HCT116 (cell line): ENCODE measurements around the gene SAPCD2. TPM values are rescaled to one million over a fixed set of nuclear protein-coding genes. Genes with fewer than 3 reads are reported as not detected.

Experiments used
- ATAC-seq: fragments of 200-7000 bp; cut with Tn5 transposase; 2 replicates; pipeline ENCODE4 v1.9.1; 2020; ENCODE audit warnings: mild to moderate bottlenecking, moderate library complexity
- BruUV-seq: library from RNA; stranded (reverse); fragments of 400-500 nt; replicated peaks from 2 replicates; lab custom pipeline; 2021; lab: Mats Ljungman, UMichigan
- CTCF ChIA-PET: fragments of 300-600 bp; sonication (Branson Sonifier 250); formaldehyde crosslinking; loops from one replicate; lab custom pipeline; 2021; ENCODE audit warnings: antibody characterized with exemption; lab: Charles Lee
- POLR2A ChIA-PET: fragments of 300-600, 350-600 bp; sonication (Branson Sonifier 250); formaldehyde crosslinking; loops from one replicate; lab custom pipeline; 2021; ENCODE audit warnings: antibody characterized with exemption; lab: Charles Lee
- RAD21 ChIA-PET, 2 experiments: fragments of 300-600 bp; sonication (Branson Sonifier 250); formaldehyde crosslinking; loops; one replicate each; lab custom pipeline; 2023; ENCODE audit warnings: low total read pairs in 2 of 2; ENCODE audit not compliant: uncharacterized antibody in 2 of 2, unreplicated experiment in 2 of 2, low non-redundant PET in 1 of 2; lab: Charles Lee
- DNase-seq: peaks from one replicate; pipeline ENCODE4 v3.0.0-alpha.2; 2010; ENCODE audit warnings: low read depth, low spot score
- H2AFZ ChIP-seq: fragments of 200-600 bp; shearing (Covaris generic), sonication (generic); 2 replicates; pipeline ENCODE4 v1.6.1; 2017; ENCODE audit warnings: low read depth, mixed run types, mixed read lengths, antibody characterized with exemption, low read length; ENCODE audit not compliant: poor library complexity, severe bottlenecking
- H3K27ac ChIP-seq: 2 replicates; pipeline ENCODE4 v1.5.1; 2012; ENCODE audit warnings: low read depth, low read length
- H3K27me3 ChIP-seq: fragments of 200-600 bp; sonication (generic); 2 replicates; pipeline ENCODE4 v1.6.1; 2016; ENCODE audit warnings: mixed run types, low read length, mixed read lengths; ENCODE audit not compliant: insufficient read depth
- H3K36me3 ChIP-seq, 2 experiments: fragments of 200-500 bp in 1 of 2; fragments of 200-600 bp in 1 of 2; sonication (Bioruptor generic) in 1 of 2; sonication (generic) in 1 of 2; 2 replicates each; pipeline versions ENCODE4 v1.5.1 to v1.6.1; 2014 to 2016; ENCODE audit warnings: low read length in 2 of 2, inconsistent platforms in 1 of 2, mixed read lengths in 1 of 2, mixed run types in 1 of 2; ENCODE audit not compliant: insufficient read depth in 2 of 2, control insufficient read depth in 1 of 2
- H3K4me1 ChIP-seq, 2 experiments: fragments of 200-600 bp in 1 of 2; sonication (generic) in 1 of 2; 2 replicates each; pipeline versions ENCODE4 v1.5.1 to v1.6.1; 2012 to 2017; ENCODE audit warnings: low read length in 2 of 2, inconsistent platforms in 1 of 2, mild to moderate bottlenecking in 1 of 2, mixed read lengths in 1 of 2, mixed run types in 1 of 2, moderate library complexity in 1 of 2; ENCODE audit not compliant: insufficient read depth in 2 of 2, control insufficient read depth in 1 of 2
- H3K4me2 ChIP-seq: fragments of 200-600 bp; sonication (generic); 2 replicates; pipeline ENCODE4 v1.6.1; 2017; ENCODE audit warnings: mixed run types, low read length, mixed read lengths
- H3K4me3 ChIP-seq, 2 experiments: fragments of 200-600 bp in 1 of 2; sonication (generic) in 1 of 2; replicated peaks in 1 of 2; 2 replicates each; pipeline ENCODE4 v1.5.1; 2011 to 2016; ENCODE audit warnings: low read length in 2 of 2, control low read depth in 1 of 2, low read depth in 1 of 2, mild to moderate bottlenecking in 1 of 2, mixed read lengths in 1 of 2, mixed run types in 1 of 2
- H3K79me2 ChIP-seq: fragments of 200-600 bp; sonication (generic); 2 replicates; pipeline ENCODE4 v1.6.1; 2017; ENCODE audit warnings: mild to moderate bottlenecking, mixed run types, low read length, moderate library complexity, mixed read lengths; ENCODE audit not compliant: insufficient read depth
- H3K9ac ChIP-seq: fragments of 200-600 bp; sonication (generic); 2 replicates; pipeline ENCODE4 v1.6.1; 2016; ENCODE audit warnings: low read length, mixed read lengths
- H3K9me2 ChIP-seq: fragments of 200-600 bp; sonication (generic), shearing (Covaris generic); 2 replicates; pipeline ENCODE4 v1.6.1; 2017; ENCODE audit warnings: mixed run types, mild to moderate bottlenecking, moderate library complexity; ENCODE audit not compliant: insufficient read depth
- H3K9me3 ChIP-seq, 2 experiments: fragments of 200-500 bp in 1 of 2; fragments of 200-600 bp in 1 of 2; sonication (Bioruptor generic) in 1 of 2; sonication (generic) in 1 of 2; 2 replicates each; pipeline ENCODE4 v1.6.1; 2014 to 2017; ENCODE audit warnings: low read length in 2 of 2, mixed read lengths in 2 of 2, inconsistent platforms in 1 of 2, low read depth in 1 of 2, mild to moderate bottlenecking in 1 of 2, mixed run types in 1 of 2, moderate library complexity in 1 of 2; ENCODE audit not compliant: control insufficient read depth in 1 of 2, insufficient read depth in 1 of 2
- H4K20me1 ChIP-seq: fragments of 200-600 bp; sonication (generic), shearing (Covaris generic); 2 replicates; pipeline ENCODE4 v1.6.1; 2017; ENCODE audit warnings: mixed run types, mild to moderate bottlenecking, moderate library complexity; ENCODE audit not compliant: insufficient read depth
- POLR2AphosphoS5 ChIP-seq: IDR thresholded peaks from 2 replicates; pipeline ENCODE4 v1.6.1; 2011; ENCODE audit warnings: mild to moderate bottlenecking, low read depth, low read length, moderate library complexity
- SIN3A ChIP-seq: IDR thresholded peaks from 2 replicates; pipeline ENCODE4 v1.6.1; 2012; ENCODE audit warnings: low read depth
- TCF7L2 ChIP-seq: IDR thresholded peaks from 2 replicates; pipeline ENCODE4 v1.7.0; 2011; ENCODE audit warnings: borderline replicate concordance, inconsistent platforms; ENCODE audit not compliant: insufficient read depth, insufficient read length; ENCODE audit errors: extremely low read depth
- intact Hi-C: fragments of 100-400 bp; cut with micrococcal nuclease; formaldehyde crosslinking; loops from 2 replicates; pipeline ENCODE4 v1.10.0; 2022
- total RNA-seq: library from RNA; stranded (reverse); gene quantifications from one replicate; pipeline ENCODE4 v1.2.1, GENCODE V29; 2021; ENCODE audit not compliant: unreplicated experiment
- TF ChIP-seq, protein P1 (sequence below), 3 experiments: fragments of 200-600 bp in 1 of 3; sonication (generic) in 1 of 3; IDR thresholded peaks in 2 of 3; conservative IDR thresholded peaks in 1 of 3; 2 replicates each; pipeline ENCODE4 v1.5.1; 2012 to 2017; ENCODE audit warnings: low read depth in 2 of 3, low read length in 2 of 3, antibody characterized with exemption in 1 of 3, borderline replicate concordance in 1 of 3, control low read depth in 1 of 3, mild to moderate bottlenecking in 1 of 3, mixed read lengths in 1 of 3, mixed run types in 1 of 3, moderate library complexity in 1 of 3; ENCODE audit not compliant: insufficient read depth in 1 of 3

The SAPCD2 gene
- total RNA-seq, 1 experiment from 2014 or later: 71.7 TPM

DNA sequence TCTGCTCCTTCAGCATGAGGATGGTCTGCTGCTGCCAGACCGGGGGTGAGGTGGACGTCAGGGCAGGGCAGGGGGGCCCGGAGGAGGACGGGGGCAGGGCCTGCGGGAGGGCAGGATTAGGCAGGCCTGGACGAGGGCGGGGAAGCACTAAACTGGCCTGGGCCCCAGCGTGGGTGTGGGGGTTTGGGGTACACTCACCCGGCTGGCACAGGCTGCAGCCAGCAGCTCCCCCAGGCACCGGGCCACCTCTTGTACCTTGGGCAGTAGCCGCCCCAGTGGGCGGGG lies 5.5 kb downstream of the SAPCD2 start:
- Histone ChIP-seq H3K9me3 (no peaks in the 10 kb centered on the region), H3K36me3 (peaks cover 2 to 8% of the 10 kb centered on the region in 2 experiments; a peak in 1 of 4 replicates), H3K4me2 (no peak overlapping the region), H3K9ac (no peak overlapping the region), H3K27ac (no peak overlapping the region), H3K4me1 (peaks cover 13 to 30% of the 10 kb centered on the region in 2 experiments)
- no peak for ATAC-seq
- RAD21 ChIA-PET: no interaction called here
- no TSS peak for BruUV-seq
- CTCF ChIA-PET: interaction anchor here (1.9 kb wide), 1 partner anchor 12 kb away, joined by 5 read pairs; no protein-coding TSS in a partner anchor
- TF ChIP-seq POLR2AphosphoS5: no peak
- TF ChIP-seq, all 23 proteins: peak for 0
- H4K20me1 ChIP-seq: no peaks in the 10 kb centered on the region; the same call in 1 of the 2 replicates
- no peak overlapping the region for H3K4me3 ChIP-seq
- DNase-seq: no peak
- no peaks in the 10 kb centered on the region for H3K9me2 ChIP-seq
- intact Hi-C loops: loop anchor here (1.0 kb wide), 1 partner anchor 15 kb away; no protein-coding TSS in a partner anchor
- H3K27me3 ChIP-seq: no peaks in the 10 kb centered on the region
- no peak overlapping the region for H2AFZ ChIP-seq
- POLR2A ChIA-PET: no interaction called here
- H3K79me2 ChIP-seq: peaks cover 43% of the 10 kb centered on the region

DNA sequence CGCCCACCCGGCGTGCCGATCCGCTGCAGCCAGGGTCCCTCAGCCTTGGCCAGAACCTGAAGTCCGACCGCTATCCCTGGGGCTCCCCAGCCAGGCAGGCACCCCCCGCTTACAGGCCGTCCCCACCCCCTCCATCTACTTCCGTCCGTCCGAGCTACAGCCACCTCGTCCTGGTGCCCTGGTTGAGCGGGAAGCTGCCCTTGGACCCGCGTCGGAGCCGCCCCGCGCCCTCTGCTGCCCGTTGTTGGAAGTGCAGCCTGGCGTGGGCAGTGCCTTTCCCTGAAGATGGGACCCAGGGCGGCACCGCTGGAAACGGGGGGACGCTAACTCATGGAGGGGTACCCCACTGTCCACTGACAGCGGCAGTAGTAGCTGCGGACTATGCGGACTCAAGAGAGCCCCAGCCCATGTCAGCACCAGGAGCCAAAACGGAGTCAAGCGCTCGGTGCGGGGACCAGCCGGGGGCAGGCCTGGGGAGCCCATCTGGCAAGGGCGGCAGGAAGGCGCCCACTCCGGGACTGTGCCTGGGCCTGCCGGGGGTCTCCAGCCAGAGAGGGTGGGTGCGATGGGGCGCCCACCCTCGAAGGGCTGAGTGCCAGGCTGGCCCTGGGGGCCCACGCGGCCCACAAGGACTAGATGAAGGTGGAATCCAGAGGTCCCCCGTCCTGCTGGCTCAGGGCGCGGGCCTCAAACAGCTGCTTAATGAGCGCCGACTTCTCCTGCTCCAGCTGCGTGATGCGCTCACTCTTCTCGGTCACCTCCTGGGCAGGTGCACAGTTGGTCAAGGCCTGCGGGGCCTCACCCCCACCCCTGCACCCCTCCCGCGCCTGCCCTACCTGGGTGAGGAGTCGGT lies 6.1 kb downstream of the SAPCD2 start:
- no peaks in the 10 kb centered on the region for H3K27me3 ChIP-seq
- peaks cover 2 to 8% of the 10 kb centered on the region in 2 experiments; a peak in 1 of 4 replicates for H3K36me3 ChIP-seq
- H4K20me1 ChIP-seq: no peaks in the 10 kb centered on the region; the same call in 1 of the 2 replicates
- no peak for DNase-seq
- ChIA-PET RAD21 (no interaction called here), POLR2A (interaction anchor here (1.0 kb wide), 1 partner anchor 8 kb away, joined by 4 read pairs; no protein-coding TSS in a partner anchor), CTCF (interaction anchor here (0.6 to 1.9 kb wide), 11 partner anchors 9 to 172 kb away, joined by 3 to 16 read pairs (median 5); partner anchors contain the start of genes ENTPD2, MAN1B1, NPDC1 and UAP1L1)
- BruUV-seq: no TSS peak
- no peaks in the 10 kb centered on the region for H3K9me2 ChIP-seq
- peak overlapping the region; percentile 30; the same call in 1 of the 2 replicates for H3K27ac ChIP-seq
- TF ChIP-seq, protein P1, sequence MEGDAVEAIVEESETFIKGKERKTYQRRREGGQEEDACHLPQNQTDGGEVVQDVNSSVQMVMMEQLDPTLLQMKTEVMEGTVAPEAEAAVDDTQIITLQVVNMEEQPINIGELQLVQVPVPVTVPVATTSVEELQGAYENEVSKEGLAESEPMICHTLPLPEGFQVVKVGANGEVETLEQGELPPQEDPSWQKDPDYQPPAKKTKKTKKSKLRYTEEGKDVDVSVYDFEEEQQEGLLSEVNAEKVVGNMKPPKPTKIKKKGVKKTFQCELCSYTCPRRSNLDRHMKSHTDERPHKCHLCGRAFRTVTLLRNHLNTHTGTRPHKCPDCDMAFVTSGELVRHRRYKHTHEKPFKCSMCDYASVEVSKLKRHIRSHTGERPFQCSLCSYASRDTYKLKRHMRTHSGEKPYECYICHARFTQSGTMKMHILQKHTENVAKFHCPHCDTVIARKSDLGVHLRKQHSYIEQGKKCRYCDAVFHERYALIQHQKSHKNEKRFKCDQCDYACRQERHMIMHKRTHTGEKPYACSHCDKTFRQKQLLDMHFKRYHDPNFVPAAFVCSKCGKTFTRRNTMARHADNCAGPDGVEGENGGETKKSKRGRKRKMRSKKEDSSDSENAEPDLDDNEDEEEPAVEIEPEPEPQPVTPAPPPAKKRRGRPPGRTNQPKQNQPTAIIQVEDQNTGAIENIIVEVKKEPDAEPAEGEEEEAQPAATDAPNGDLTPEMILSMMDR (IDR thresholded peaks at IDR 0.05 in 2 of 3, conservative IDR thresholded peaks at IDR 0.05 in 1 of 3; ENCODE audit: borderline replicate concordance in 1 of 3, insufficient read depth in 1 of 3, low read depth in 2 of 3, low read length in 2 of 3): peak in 2 of 3 experiments; percentile 89 to 96; a peak in 4 of 6 replicates
- peak; percentile 38; the same call in 1 of the 2 replicates for TF ChIP-seq POLR2AphosphoS5
- no peak for TF ChIP-seq SIN3A
- no peak for TF ChIP-seq TCF7L2
- ATAC-seq: peak; percentile 49
- peaks cover 13 to 30% of the 10 kb centered on the region in 2 experiments for H3K4me1 ChIP-seq
- no peak overlapping the region for H2AFZ ChIP-seq
- H3K4me2 ChIP-seq: 0 out of 2 replicates have a peak overlapping the region, but pooled peaks have one; percentile 14
- H3K9me3 ChIP-seq: no peaks in the 10 kb centered on the region
- H3K4me3 ChIP-seq: no peak overlapping the region
- intact Hi-C loops: loop anchor here (1.0 kb wide), 1 partner anchor 14 kb away; no protein-coding TSS in a partner anchor
- peaks cover 38% of the 10 kb centered on the region for H3K79me2 ChIP-seq
- H3K9ac ChIP-seq: no peak overlapping the region
